ENCODE data around the gene RFPL3.

RFPL3 gene

DNA sequence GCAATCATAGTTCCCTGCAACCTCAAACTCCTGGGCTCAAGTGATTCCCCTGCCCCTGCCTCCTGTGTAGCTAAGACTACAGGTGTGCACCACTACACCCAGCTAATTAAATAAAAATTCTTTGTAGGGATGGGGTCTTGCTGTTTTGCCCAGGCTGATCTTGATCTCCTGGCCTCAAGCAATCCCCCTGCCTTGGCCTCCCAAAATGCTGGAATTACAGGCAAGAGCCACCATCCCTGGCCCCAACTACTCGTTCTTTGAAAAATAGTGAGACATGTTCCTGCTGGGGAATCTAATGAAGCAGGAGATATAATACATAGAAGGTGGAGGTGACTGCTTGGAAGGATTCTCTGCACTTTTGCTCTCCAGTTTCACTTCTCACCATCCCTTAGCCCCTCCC, 40.1 kb upstream of the RFPL3 start:
- Histone ChIP-seq H4K91ac (ENCODE audit: low read depth, low read length, poor library complexity) (no peak overlapping the region), H2BK5ac (ENCODE audit: low read length) (no peak overlapping the region), H3K9ac (ENCODE audit: low read depth, low read length, poor library complexity) (no peak overlapping the region), H4K8ac (ENCODE audit: low read depth, low read length) (no peak overlapping the region), H3K4ac (ENCODE audit: low read length) (no peak overlapping the region), H3K27me3 (ENCODE audit: control insufficient read depth in 3 of 3, insufficient read depth in 3 of 3, low read depth in 1 of 3, low read length in 3 of 3) (no peaks in the 10 kb centered on the region), H3K27ac (replicated peaks; ENCODE audit: low read length) (no peak overlapping the region), H3K4me3 (ENCODE audit: low read length in 2 of 2) (no peak overlapping the region), H2BK15ac (ENCODE audit: low read length) (no peak overlapping the region), H3K14ac (ENCODE audit: low read length) (no peak overlapping the region), H3K9me3 (replicated peaks in 1 of 2; ENCODE audit: control insufficient read depth in 2 of 2, insufficient read depth in 1 of 2, low read depth in 1 of 2, low read length in 2 of 2) (peaks cover 3 to 6% of the 10 kb centered on the region in 2 donors), H2BK12ac (ENCODE audit: low read length) (no peak overlapping the region), H2AK5ac (ENCODE audit: low read depth, low read length) (no peak overlapping the region), H3K79me1 (ENCODE audit: low read depth, low read length) (no peaks in the 10 kb centered on the region), H3K18ac (ENCODE audit: low read length) (no peak overlapping the region), H2AFZ (ENCODE audit: low read length) (no peak overlapping the region), H3K4me1 (ENCODE audit: control insufficient read depth in 2 of 2, insufficient read depth in 1 of 2, low read depth in 1 of 2, low read length in 2 of 2) (peaks cover 8 to 12% of the 10 kb centered on the region in 2 donors), H3K36me3 (replicated peaks in 1 of 2; ENCODE audit: control insufficient read depth in 2 of 2, insufficient read depth in 2 of 2, low read length in 2 of 2) (no peaks in the 10 kb centered on the region), H3K4me2 (ENCODE audit: insufficient read depth, low read length, poor library complexity, severe bottlenecking) (no peak overlapping the region), H2BK120ac (ENCODE audit: low read depth, low read length) (no peak overlapping the region), H3K23ac (ENCODE audit: low read depth, low read length, poor library complexity) (no peak overlapping the region)
- no CpG with 5 or more reads among the region's 1 CpG for WGBS, 2 donors (ENCODE audit: extremely low coverage in 2 of 2, insufficient read length in 2 of 2, insufficient replicate concordance in 1 of 2)
- DNase-seq (ENCODE audit: low spot score) = no peak

DNA sequence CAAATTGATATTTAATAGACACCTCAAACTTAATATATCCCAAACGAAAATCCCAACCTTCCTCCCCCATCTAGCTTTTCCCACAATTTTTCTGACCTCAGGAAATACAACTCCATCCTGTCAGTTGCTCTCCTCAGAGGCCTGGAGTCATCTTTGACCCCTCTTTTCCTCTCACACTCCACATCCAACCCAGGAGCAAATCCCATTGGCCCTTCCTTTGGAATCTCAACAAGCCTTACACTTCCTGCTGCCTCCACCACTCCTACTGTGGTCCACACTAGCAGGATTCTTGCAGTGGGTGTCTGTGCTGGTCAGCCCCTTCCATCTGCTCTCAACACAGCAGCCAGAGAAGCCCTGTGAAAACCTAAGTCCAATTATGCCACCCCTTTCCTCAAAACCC, 39.3 kb upstream of the RFPL3 start:
- H2BK12ac ChIP-seq (ENCODE audit: low read length) = no peak overlapping the region
- H3K4me1 ChIP-seq (ENCODE audit: control insufficient read depth in 2 of 2, insufficient read depth in 1 of 2, low read depth in 1 of 2, low read length in 2 of 2) = peaks cover 9 to 12% of the 10 kb centered on the region in 2 donors
- DNase-seq (ENCODE audit: low spot score) = no peak

DNA sequence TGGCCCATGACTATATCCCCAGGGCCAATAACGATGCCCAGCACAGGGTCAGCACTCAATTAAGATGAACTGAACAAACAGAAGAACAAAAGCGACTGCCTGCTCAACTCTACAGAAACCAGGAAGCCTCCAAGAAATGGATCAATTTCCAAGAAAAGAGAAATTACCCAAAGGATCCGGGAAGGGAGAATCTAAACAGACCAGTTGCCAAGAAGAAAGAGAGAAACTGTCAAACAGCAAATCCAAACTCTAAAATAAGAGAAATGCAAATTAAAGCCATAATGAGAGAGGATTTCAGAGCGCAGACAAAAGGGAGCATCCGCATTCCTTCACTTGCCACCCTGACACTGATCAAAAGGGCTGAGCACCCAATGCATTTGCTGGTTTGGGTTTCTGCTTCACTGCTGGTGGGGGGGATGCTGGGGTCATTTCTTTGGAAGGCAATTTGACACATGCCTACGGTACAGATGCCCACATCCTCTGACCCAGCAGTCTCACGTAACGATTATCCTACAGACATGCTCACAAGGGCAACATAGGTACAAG, 37.7 kb upstream of the RFPL3 start:
- Histone ChIP-seq H3K9ac (ENCODE audit: low read depth, low read length, poor library complexity) (no peak overlapping the region), H2BK15ac (ENCODE audit: low read length) (no peak overlapping the region)

More for the DNA sequence above, 39.3 kb upstream of the RFPL3 start:
- Histone ChIP-seq H2AFZ (ENCODE audit: low read length) (no peak overlapping the region), H4K91ac (ENCODE audit: low read depth, low read length, poor library complexity) (no peak overlapping the region), H3K9me3 (replicated peaks in 1 of 2; ENCODE audit: control insufficient read depth in 2 of 2, insufficient read depth in 1 of 2, low read depth in 1 of 2, low read length in 2 of 2) (peaks cover 3 to 6% of the 10 kb centered on the region in 2 donors), H3K4me2 (ENCODE audit: insufficient read depth, low read length, poor library complexity, severe bottlenecking) (no peak overlapping the region), H3K9ac (ENCODE audit: low read depth, low read length, poor library complexity) (no peak overlapping the region), H4K8ac (ENCODE audit: low read depth, low read length) (no peak overlapping the region), H3K14ac (ENCODE audit: low read length) (no peak overlapping the region), H3K79me1 (ENCODE audit: low read depth, low read length) (no peaks in the 10 kb centered on the region), H2BK5ac (ENCODE audit: low read length) (no peak overlapping the region), H3K18ac (ENCODE audit: low read length) (no peak overlapping the region), H2BK15ac (ENCODE audit: low read length) (no peak overlapping the region), H3K4me3 (ENCODE audit: low read length in 2 of 2) (no peak overlapping the region), H3K4ac (ENCODE audit: low read length) (no peak overlapping the region), H3K36me3 (replicated peaks in 1 of 2; ENCODE audit: control insufficient read depth in 2 of 2, insufficient read depth in 2 of 2, low read length in 2 of 2) (no peaks in the 10 kb centered on the region), H3K27ac (replicated peaks; ENCODE audit: low read length) (no peak overlapping the region), H3K23ac (ENCODE audit: low read depth, low read length, poor library complexity) (no peak overlapping the region), H2AK5ac (ENCODE audit: low read depth, low read length) (no peak overlapping the region), H2BK120ac (ENCODE audit: low read depth, low read length) (no peak overlapping the region), H3K27me3 (ENCODE audit: control insufficient read depth in 3 of 3, insufficient read depth in 3 of 3, low read depth in 1 of 3, low read length in 3 of 3) (no peaks in the 10 kb centered on the region)
- WGBS, 2 donors (ENCODE audit: extremely low coverage in 2 of 2, insufficient read length in 2 of 2, insufficient replicate concordance in 1 of 2) = 100% methylated on average over 1 of the region's 1 CpG; no CpG with 5 or more reads in 1 of the 2 donors

GRCh38 chr22:32322986-32323385, 34.7 kb upstream of the RFPL3 start:
- no peak overlapping the region for H3K4me3 ChIP-seq (ENCODE audit: low read length in 2 of 2)
- peaks cover 6% of the 10 kb centered on the region in 2 donors for H3K9me3 ChIP-seq (replicated peaks in 1 of 2; ENCODE audit: control insufficient read depth in 2 of 2, insufficient read depth in 1 of 2, low read depth in 1 of 2, low read length in 2 of 2)
- H2BK5ac ChIP-seq (ENCODE audit: low read length) = no peak overlapping the region
- H2BK120ac ChIP-seq (ENCODE audit: low read depth, low read length) = no peak overlapping the region
- peak overlapping the region; percentile 0 for H3K18ac ChIP-seq (ENCODE audit: low read length)
- no CpG with 5 or more reads among the region's 6 CpGs for WGBS, 2 donors (ENCODE audit: extremely low coverage in 2 of 2, insufficient read length in 2 of 2, insufficient replicate concordance in 1 of 2)
- peaks cover 11 to 12% of the 10 kb centered on the region in 2 donors for H3K4me1 ChIP-seq (ENCODE audit: control insufficient read depth in 2 of 2, insufficient read depth in 1 of 2, low read depth in 1 of 2, low read length in 2 of 2)
- no peak overlapping the region for H4K8ac ChIP-seq (ENCODE audit: low read depth, low read length)
- no peak overlapping the region for H3K4ac ChIP-seq (ENCODE audit: low read length)
- no peak overlapping the region for H2AK5ac ChIP-seq (ENCODE audit: low read depth, low read length)
- no peak overlapping the region for H3K14ac ChIP-seq (ENCODE audit: low read length)
- peaks cover 0 to 2% of the 10 kb centered on the region in 2 donors for H3K36me3 ChIP-seq (replicated peaks in 1 of 2; ENCODE audit: control insufficient read depth in 2 of 2, insufficient read depth in 2 of 2, low read length in 2 of 2)
- no peak overlapping the region for H2AFZ ChIP-seq (ENCODE audit: low read length)
- H4K91ac ChIP-seq (ENCODE audit: low read depth, low read length, poor library complexity) = no peak overlapping the region
- no peak overlapping the region for H2BK12ac ChIP-seq (ENCODE audit: low read length)
- DNase-seq (ENCODE audit: low spot score) = no peak
- no peak overlapping the region for H3K27ac ChIP-seq (replicated peaks; ENCODE audit: low read length)
- no peak overlapping the region for H3K4me2 ChIP-seq (ENCODE audit: insufficient read depth, low read length, poor library complexity, severe bottlenecking)
- H3K9ac ChIP-seq (ENCODE audit: low read depth, low read length, poor library complexity) = no peak overlapping the region
- H3K23ac ChIP-seq (ENCODE audit: low read depth, low read length, poor library complexity) = no peak overlapping the region
- no peak overlapping the region for H2BK15ac ChIP-seq (ENCODE audit: low read length)
- H3K27me3 ChIP-seq (ENCODE audit: control insufficient read depth in 3 of 3, insufficient read depth in 3 of 3, low read depth in 1 of 3, low read length in 3 of 3) = no peaks in the 10 kb centered on the region
- no peaks in the 10 kb centered on the region for H3K79me1 ChIP-seq (ENCODE audit: low read depth, low read length)

More for the DNA sequence above, 37.7 kb upstream of the RFPL3 start:
- Histone ChIP-seq H2BK5ac (ENCODE audit: low read length) (no peak overlapping the region), H3K27ac (replicated peaks; ENCODE audit: low read length) (peak overlapping the region; percentile 34), H3K14ac (ENCODE audit: low read length) (no peak overlapping the region), H2AFZ (ENCODE audit: low read length) (peak overlapping the region; percentile 57), H3K23ac (ENCODE audit: low read depth, low read length, poor library complexity) (no peak overlapping the region), H2AK5ac (ENCODE audit: low read depth, low read length) (no peak overlapping the region), H3K4me2 (ENCODE audit: insufficient read depth, low read length, poor library complexity, severe bottlenecking) (no peak overlapping the region), H4K8ac (ENCODE audit: low read depth, low read length) (peak overlapping the region; percentile 3), H3K4me1 (ENCODE audit: control insufficient read depth in 2 of 2, insufficient read depth in 1 of 2, low read depth in 1 of 2, low read length in 2 of 2) (peaks cover 9 to 12% of the 10 kb centered on the region in 2 donors), H2BK12ac (ENCODE audit: low read length) (no peak overlapping the region), H3K18ac (ENCODE audit: low read length) (peak overlapping the region; percentile 50), H2BK120ac (ENCODE audit: low read depth, low read length) (peak overlapping the region; percentile 21), H3K4me3 (ENCODE audit: low read length in 2 of 2) (no peak overlapping the region), H3K9me3 (replicated peaks in 1 of 2; ENCODE audit: control insufficient read depth in 2 of 2, insufficient read depth in 1 of 2, low read depth in 1 of 2, low read length in 2 of 2) (peaks cover 3 to 6% of the 10 kb centered on the region in 2 donors), H3K27me3 (ENCODE audit: control insufficient read depth in 3 of 3, insufficient read depth in 3 of 3, low read depth in 1 of 3, low read length in 3 of 3) (no peaks in the 10 kb centered on the region), H3K79me1 (ENCODE audit: low read depth, low read length) (no peaks in the 10 kb centered on the region), H4K91ac (ENCODE audit: low read depth, low read length, poor library complexity) (no peak overlapping the region), H3K36me3 (replicated peaks in 1 of 2; ENCODE audit: control insufficient read depth in 2 of 2, insufficient read depth in 2 of 2, low read length in 2 of 2) (no peaks in the 10 kb centered on the region), H3K4ac (ENCODE audit: low read length) (no peak overlapping the region)
- DNase-seq (ENCODE audit: low spot score) = no peak
- no CpG with 5 or more reads among the region's 8 CpGs for WGBS, 2 donors (ENCODE audit: extremely low coverage in 2 of 2, insufficient read length in 2 of 2, insufficient replicate concordance in 1 of 2)
